GM18502 (cell line): ENCODE results near the gene IFNA21.
"Not testable (repeated sequence)": the region's sequence is repeated elsewhere in the genome, so short reads cannot be mapped to it uniquely, and the experiment has no call there.

Experiments used
- ATAC-seq: cut with Tn5 transposase; IDR thresholded peaks from one replicate; pipeline ENCODE4 v1.9.1; 2021; ENCODE audit warnings: mild to moderate bottlenecking; ENCODE audit not compliant: unreplicated experiment, poor library complexity

IFNA21 gene

DNA sequence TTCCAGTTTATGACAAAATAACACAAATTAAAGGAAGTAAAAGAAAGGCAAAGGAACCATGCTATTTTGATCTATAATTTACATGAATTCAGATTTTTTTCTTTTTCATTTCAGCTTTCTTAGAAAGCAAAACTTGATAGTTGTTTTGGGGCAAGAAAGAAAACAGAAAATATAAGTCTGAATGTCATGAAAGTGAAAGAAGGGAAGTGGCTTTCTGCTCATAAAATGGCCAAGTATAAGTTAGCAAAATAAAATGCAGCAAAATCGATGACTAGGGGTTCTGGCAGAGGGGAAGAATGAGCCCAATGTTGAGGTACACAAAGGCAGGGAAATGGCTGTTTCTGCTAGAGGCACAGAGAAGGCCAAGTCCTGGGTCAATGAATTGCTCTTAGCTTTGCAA is 21.9 kb downstream of the IFNA21 start:
- ATAC-seq = peak; percentile 79

DNA sequence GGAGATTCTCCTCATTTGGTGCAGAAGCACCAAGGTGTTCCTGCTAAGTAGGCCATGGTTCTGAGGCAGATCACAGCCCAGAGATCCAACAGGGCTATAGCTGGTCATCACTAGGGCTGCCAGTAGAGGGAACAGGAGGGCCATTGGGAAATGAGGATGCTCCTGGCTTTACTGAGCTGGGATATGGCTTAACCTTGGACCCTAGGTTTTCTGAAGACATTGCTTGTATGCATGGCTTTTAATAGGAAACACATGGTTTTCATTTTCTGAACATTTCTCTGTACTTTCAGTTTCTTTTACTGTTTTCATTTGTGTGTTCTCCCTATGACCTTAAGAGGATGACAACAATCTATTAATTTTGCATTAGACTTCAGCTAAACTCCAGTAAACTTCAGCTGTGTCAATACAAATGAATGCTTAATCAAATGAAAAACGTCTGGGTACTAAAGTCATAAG is 25.0 kb downstream of the IFNA21 start, which contains the start of gene IFNW1:
TSS of gene IFNW1 (minus strand) at position 406 of the 456 bp plus-strand sequence. CDS start at position 144, 262 bp downstream.
- ATAC-seq = peak; percentile 58

DNA sequence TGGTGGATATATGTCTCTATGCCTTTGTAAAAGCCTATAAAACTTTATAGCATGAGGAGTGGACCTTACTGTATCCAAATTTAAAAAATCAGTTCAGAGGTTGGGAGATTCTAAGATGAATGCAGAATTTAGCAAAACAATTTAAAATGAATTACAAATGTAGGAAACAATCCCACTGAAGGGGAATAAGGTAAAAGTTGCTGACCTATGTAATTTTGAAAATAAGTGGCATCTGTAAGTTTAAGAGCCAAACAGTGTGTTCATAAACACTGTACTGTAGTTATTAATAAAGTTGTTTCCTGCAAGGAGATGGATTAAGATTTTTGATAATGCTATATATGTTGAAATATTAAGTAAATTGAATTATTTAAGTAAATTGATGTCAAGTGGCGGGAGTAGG is 29.4 kb downstream of the IFNA21 start:
- no peak for ATAC-seq

DNA sequence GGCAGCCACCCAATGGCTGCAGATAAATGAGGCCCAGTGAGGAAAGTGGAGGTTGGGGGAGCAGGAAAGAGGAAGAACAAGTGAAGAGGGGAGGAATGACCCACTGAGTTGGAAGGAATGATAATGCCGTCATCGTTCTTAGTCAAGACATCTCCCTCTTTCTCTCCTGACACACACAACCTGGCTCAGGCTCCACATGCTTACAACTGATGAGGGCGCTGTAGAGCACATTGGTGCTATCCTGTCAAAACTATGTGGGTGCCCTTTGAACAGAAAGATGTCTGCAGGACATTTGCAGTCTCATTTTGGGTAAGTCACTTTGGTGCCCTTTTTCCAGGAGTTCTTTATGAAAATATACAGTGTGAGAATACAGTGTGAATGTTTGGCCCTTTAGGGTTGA is 30.7 kb downstream of the IFNA21 start:
- ATAC-seq = no peak

DNA sequence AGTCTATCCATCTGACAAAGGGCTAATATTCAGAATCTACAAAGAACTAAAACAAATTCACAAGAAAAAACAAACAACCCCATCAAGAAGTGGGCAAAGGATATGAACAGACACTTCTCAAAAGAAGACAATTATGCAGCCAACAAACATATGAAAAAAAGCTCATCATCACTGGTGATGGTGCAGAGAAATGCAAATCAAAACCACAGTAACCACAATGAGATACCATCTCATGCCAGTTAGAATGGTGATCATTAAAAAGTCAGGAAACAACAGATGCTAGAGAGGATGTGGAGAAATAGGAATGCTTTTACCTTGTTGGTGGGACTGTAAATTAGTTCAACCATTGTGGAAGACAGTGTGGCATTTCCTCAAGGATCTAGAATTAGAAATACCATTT is 38.3 kb downstream of the IFNA21 start:
- ATAC-seq = not testable (repeated sequence)

DNA sequence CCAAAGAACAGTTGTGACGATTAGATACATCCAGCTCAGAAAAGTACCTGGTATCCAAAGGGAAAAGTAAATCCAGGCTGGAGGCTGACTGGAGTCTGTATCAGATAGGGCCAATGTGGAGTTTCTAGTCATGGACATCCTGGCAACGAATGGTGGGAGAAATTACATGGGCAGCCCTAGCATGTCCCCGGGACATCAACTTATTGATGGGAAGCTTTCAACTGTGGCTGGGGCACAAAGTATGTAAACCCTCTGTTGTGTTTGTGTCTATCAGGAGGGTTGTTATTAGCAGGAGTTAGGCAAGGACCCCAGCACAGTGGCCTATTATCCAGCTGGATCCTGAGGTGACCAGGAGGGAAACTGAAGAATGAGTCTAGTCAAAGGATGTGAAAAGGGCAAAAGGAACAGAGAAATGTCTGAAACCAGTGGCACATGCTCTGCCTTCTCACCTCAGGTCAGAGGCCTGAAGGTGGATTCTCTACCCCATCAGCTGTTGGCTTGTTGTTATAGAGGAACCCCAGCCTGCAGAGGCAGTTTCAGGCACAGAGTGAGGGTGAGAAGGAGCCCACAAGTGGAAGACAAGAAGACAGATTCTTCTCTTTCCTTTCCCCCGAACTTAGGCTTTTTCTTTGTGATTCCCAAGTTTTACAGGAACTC is 44.7 kb downstream of the IFNA21 start:
- peak; percentile 96 for ATAC-seq

DNA sequence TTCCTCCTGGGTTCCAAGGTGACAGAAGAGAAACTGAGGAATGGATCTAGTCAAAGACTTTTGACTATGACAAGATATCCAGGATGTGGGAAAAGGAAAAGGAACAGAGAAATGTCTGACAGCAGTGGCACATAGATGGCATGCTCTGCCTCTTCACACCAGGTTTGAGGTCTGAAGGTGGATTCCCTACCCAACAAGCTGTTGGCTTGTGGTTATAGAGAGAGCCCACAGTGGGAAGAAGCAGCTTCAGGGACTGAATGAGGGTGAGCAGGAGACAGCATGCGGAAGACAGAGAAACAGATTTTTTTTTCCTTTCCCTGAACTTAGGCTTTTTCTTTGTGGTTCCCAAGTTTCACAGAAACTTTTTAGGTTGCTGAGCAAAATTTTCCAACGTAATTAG is 45.4 kb downstream of the IFNA21 start:
- no peak for ATAC-seq

DNA sequence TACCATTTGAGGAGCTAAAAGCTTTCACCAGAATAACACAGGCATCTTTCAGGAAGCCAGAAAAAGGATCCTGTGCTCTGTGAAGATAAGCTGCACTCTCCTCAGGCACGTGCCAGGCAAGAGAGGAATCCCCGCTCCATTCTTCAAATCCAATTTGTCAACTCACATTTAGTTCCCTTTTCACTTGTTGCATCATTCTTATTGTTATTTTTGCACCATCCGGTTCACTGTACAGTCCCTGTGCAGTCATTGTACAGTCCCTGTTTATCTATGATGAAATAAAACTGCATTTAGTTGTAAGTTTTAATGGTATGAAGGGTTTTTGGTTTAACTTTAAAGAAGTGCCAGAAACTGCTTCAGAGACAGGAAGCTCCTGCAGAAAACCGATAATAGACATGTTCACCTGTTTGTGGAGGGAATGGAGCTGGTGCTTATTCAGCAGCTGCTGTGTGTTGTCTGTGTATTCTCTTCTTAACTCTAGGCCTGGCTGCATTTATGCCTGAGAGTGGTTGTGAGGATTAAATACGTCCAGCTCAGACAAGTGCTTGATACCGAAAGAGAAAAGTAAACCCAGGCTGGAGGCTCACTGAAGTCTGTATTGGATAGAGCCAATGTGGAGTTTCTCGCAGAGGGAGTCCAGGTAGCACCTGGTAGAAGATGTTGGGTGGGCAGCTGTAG is 47.2 kb downstream of the IFNA21 start:
- peak; percentile 52 for ATAC-seq
